NCI-H748 treated with DMSO at 0.1 percent for 48 hours (cell line): ENCODE results near the gene MCTS1.
"Not testable (repeated sequence)": the region's sequence is repeated elsewhere in the genome, so short reads cannot be mapped to it uniquely, and the experiment has no call there.

Source experiments
- DNase-seq: peaks from one replicate; lab custom pipeline; 2025; lab: John Stamatoyannopoulos, UW

The MCTS1 gene

GRCh38 chrX:120629667-120630537 is 26.0 kb downstream of the MCTS1 start, which contains the start of gene C1GALT1C1:
Gene C1GALT1C1 (minus strand): TSS chrX:120630054. CDS start chrX:120627166, 2,888 bp downstream.
- DNase-seq: peak; percentile 94

DNA sequence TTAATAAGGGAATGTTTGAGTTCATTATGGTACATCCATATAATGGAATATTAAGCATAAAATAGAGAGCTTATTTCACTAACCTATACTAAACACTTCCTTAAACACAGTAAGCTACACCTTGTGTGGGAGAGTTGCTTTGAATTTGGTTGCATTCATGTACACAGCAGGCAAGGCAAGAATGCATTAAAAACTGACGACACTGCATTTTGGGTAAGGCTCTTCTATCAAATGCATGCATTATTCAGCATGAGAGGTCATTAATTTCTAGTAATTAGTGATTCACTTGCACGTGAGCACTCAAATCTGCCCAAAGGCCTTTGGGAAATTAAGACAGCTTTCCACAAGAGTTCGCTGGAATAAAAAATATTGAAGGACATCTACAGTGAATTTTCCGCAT is 34.7 kb downstream of the MCTS1 start:
- no peak for DNase-seq

DNA sequence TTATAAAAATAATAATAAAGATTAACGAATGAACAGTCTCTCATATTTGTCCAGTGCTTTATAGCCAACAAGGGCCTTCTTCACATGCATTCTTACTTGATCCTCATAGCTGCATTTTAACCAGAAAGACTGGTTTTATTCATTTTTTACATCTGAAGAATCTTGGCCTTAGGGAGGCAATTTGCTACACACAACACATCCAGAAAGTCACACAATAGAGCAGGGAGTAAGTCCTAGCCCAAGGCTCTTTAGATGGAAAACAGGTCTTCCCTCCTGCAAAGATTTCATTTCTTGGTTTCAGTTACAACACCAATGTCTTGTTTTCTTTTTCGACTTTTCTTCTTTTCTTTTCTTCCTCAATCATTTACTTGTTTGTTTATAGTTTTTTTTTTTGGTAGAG is 39.0 kb downstream of the MCTS1 start:
- no peak for DNase-seq

DNA sequence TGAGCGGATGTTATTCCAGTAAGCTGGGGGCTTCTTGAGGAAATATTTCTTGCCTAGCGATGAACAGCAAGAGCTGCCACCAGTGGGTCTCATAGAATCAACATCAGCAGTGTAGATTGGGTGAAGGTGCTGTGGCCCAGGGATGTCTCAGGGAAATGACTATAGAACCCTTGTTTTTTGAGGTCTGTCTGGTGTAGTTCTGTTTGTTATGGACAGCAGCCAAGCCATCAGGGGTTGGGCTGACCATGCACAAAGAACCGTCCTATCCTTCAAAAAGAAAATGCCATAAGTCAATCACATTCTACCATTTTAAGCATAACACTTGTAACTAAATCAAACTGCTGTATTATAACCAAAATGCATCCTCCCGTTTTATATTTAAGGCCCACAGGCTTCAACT is 43.2 kb downstream of the MCTS1 start:
- DNase-seq: no peak

GRCh38 chrX:120652256-120652655 is 48.4 kb downstream of the MCTS1 start:
- DNase-seq: not testable (repeated sequence)

DNA sequence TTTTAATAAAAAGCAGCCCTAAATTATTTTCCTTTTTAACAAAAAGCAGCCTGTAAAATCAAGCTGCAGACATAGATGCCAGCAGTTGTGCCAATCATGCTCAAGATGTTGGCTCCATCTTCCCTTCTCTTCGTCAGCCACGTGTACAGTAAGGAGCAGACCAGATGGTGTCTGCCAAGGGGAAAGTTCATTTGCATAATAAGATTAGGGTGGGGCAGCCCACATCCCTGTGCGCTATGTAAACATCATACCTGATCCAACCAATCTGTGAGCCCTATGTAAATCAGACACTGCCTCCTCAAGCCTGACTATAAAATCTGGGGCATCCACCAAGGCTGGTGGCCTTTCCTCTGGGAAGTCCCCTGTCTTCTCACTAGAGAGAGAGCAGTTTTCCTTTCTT is 49.1 kb downstream of the MCTS1 start:
- DNase-seq: no peak

GRCh38 chrX:120660637-120661036 is 56.7 kb downstream of the MCTS1 start:
- no peak for DNase-seq
